Measurements from ENCODE around the gene ZNF845.

- TF ChIP-seq CTCF (IDR thresholded peaks at IDR 0.05; ENCODE audit: low read length) (no peak), EZH2 (IDR thresholded peaks at IDR 0.05; ENCODE audit: borderline replicate concordance, low read length) (no peak)
Measured at GRCh38 chr19:53374743-53375142, 41.2 kb downstream of the ZNF845 start.

Data from OCI-LY1 (cell line).